AG04450 (cell line): ENCODE measurements around the gene CUL1. TPM values are rescaled to one million over a fixed set of nuclear protein-coding genes. Genes with fewer than 3 reads are reported as not detected.

Experiments
- CTCF ChIA-PET: fragments of 300-600, 350-600 bp; formaldehyde crosslinking; extraction: SDS; loops from one replicate; lab custom pipeline; 2022; ENCODE audit warnings: antibody characterized with exemption, inconsistent platforms; lab: Charles Lee
- POLR2A ChIA-PET: fragments of 350-600 bp; formaldehyde crosslinking; extraction: SDS; loops from one replicate; lab custom pipeline; 2021; ENCODE audit warnings: antibody characterized with exemption, inconsistent platforms; lab: Yijun Ruan, JAX
- DNase-seq: peaks from one replicate; pipeline ENCODE4 v3.0.0-alpha.2; 2011; ENCODE audit warnings: low read depth, low spot score
- H3K27ac ChIP-seq: one replicate; pipeline ENCODE4 v1.5.1; 2012; ENCODE audit warnings: low read depth, low read length, control low read depth
- H3K27me3 ChIP-seq: one replicate; pipeline ENCODE4 v1.6.0; 2012; ENCODE audit warnings: low read length; ENCODE audit not compliant: control insufficient read depth, insufficient read depth
- H3K4me3 ChIP-seq: 2 replicates; pipeline ENCODE4 v1.5.1; 2011; ENCODE audit warnings: mild to moderate bottlenecking, low read depth, low read length, control low read depth
- H3K9me3 ChIP-seq: 2 replicates; pipeline ENCODE4 v1.5.1; 2012; ENCODE audit warnings: low read length; ENCODE audit not compliant: control insufficient read depth, insufficient read depth
- polyA plus RNA-seq: library from polyadenylated mRNA; depleted of rRNA; stranded (reverse); fragments of >200 nt; gene quantifications from 2 replicates; pipeline ENCODE4 v1.2.3, GENCODE V29; 2011
- TF ChIP-seq, protein P1 (sequence below): IDR thresholded peaks from 2 replicates; pipeline ENCODE4 v1.5.1; 2011; ENCODE audit warnings: low read depth, low read length, control low read depth, inconsistent platforms

CUL1 gene
- polyA plus RNA-seq, 1 experiment, result 56.8 TPM

DNA sequence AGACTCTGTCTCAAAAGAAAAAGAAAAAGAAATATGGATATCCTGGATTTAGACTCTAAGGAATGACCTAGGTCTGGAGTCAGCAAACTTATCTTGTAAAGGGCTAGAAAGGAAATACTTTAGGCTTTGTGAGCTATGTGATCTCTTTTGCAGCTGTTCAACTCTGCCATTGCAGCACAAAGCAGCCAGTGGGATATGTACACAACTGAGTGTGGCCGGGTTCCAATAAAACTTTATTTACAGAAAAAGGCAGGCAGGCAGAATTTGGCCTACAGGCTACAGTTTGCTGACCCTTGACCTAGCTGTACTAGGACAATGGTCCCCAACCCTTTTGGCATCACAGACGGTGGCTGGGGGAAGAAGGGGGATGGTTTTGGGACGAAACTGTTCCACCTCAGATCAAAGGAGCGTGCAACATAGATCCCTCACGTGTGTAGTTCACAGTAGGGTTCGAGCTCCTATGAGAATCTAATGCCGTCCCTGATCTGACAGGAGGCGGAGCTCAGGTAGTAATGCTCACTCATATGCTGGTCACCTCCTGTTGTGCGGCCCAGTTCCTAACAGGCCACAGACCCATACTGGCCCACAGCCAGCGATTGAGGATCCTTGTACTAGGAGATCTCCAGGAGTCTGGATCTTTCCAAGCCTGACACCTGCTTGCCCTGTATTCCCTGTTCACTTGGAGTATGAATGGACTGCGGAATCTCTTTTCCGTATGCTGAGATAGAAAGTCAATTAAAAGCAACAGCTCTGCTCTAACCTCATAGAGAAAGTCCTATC is 63.0 kb downstream of the CUL1 start:
- H3K4me3 ChIP-seq, result no peak overlapping the region

DNA sequence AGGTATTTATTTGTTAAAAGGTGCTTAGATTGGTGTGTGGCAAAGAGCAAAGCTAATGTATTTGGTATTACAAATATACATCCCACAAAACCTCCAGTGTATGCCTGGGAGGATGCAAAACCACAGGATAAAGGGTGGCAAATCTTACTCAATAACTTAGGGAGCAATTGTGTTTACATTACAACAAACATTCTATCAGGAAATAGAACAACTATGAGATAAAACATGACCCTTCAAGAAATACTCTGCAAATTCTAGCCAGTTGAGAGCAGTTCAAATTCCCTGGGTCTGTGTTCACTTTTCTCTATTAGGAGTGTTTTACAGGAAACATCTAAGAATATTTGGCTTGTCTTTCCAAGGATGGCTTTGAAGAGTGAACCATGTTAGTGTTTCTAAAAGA is 64.9 kb downstream of the CUL1 start:
- no peaks in the 10 kb centered on the region for H3K9me3 ChIP-seq
- H3K27ac ChIP-seq, result no peak overlapping the region
- DNase-seq, result peak; percentile 15
- CTCF ChIA-PET, result interaction anchor here (0.9 to 2.8 kb wide), 2 partner anchors 16 to 199 kb away, joined by 4 to 9 read pairs; no protein-coding TSS in a partner anchor
- POLR2A ChIA-PET, result interaction anchor here (0.6 kb wide), 1 partner anchor 136 kb away, joined by 5 read pairs; no protein-coding TSS in a partner anchor
- TF ChIP-seq, protein P1, sequence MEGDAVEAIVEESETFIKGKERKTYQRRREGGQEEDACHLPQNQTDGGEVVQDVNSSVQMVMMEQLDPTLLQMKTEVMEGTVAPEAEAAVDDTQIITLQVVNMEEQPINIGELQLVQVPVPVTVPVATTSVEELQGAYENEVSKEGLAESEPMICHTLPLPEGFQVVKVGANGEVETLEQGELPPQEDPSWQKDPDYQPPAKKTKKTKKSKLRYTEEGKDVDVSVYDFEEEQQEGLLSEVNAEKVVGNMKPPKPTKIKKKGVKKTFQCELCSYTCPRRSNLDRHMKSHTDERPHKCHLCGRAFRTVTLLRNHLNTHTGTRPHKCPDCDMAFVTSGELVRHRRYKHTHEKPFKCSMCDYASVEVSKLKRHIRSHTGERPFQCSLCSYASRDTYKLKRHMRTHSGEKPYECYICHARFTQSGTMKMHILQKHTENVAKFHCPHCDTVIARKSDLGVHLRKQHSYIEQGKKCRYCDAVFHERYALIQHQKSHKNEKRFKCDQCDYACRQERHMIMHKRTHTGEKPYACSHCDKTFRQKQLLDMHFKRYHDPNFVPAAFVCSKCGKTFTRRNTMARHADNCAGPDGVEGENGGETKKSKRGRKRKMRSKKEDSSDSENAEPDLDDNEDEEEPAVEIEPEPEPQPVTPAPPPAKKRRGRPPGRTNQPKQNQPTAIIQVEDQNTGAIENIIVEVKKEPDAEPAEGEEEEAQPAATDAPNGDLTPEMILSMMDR, result no peak
- H3K4me3 ChIP-seq, result no peak overlapping the region
- H3K27me3 ChIP-seq, result no peaks in the 10 kb centered on the region

More for the DNA sequence above, 63.0 kb downstream of the CUL1 start:
- H3K27me3 ChIP-seq, result no peaks in the 10 kb centered on the region
- no peak overlapping the region for H3K27ac ChIP-seq
- no peak for DNase-seq
- H3K9me3 ChIP-seq, result no peaks in the 10 kb centered on the region
- ChIA-PET CTCF (interaction anchor here (1.4 kb wide), 1 partner anchor 201 kb away, joined by 3 read pairs; no protein-coding TSS in a partner anchor), POLR2A (no interaction called here)
- TF ChIP-seq, protein P1, result no peak

DNA sequence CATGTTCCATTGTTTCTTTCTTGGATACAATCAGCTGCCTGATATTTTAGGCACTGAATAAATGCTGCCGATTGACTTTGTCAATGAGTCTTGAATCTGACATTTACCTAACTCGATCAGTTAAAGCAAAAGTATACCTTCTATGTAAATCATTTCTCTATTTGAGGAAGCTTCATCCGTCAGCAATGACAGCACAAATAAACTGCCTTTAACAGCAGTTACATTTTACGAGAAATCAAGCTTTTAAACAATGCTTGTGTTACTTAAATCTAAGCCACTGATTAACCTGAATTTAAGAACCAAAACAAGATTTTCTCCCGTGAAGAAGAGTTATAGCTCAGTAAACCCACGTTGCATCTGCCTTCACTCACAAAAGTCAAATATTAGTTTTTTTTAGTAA is 71.3 kb downstream of the CUL1 start:
- Histone ChIP-seq H3K27me3 (no peaks in the 10 kb centered on the region), H3K27ac (no peak overlapping the region), H3K9me3 (no peaks in the 10 kb centered on the region), H3K4me3 (no peak overlapping the region)
- ChIA-PET POLR2A (no interaction called here), CTCF (no interaction called here)
- TF ChIP-seq, protein P1, result no peak
- no peak for DNase-seq

DNA sequence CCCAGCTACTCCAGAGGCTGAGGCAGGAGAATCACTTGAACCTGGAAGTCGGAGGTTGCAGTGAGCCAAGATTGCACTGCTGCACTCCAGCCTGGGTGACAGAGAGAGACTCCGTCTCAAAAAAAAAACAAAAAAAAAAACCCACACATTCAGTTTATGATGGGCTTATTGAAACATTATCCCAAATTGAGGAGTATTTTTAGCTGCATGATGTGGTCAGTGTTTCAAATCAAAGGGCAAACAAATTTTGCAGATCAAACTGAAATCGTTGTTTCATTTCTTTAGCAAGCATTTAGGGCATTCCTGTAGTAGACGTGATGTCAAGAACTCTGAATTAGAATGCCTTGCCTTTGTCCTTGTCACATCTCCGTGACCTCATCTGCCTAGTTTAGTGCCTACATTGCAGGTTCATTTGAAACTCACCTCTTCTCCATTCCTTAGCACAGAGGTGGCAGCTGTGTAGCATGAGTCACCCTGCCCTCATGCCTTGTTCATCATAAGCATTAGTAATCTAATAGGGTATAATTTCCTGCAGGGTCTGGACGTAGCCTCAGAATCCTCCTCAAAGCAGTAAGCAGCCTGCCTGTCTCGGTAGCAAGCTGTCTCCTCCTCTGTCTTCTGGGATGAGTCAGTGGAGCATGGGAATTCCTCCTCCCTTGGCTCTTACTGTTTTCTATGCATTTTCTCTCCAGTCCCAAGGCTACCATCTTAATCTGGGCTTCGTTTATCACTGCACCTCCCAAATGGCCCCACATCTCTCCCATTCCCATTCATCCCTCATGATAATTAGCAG is 73.8 kb downstream of the CUL1 start:
- TF ChIP-seq, protein P1, result no peak
- peak; percentile 84 for DNase-seq
- CTCF ChIA-PET, result interaction anchor here (0.6 to 3.2 kb wide), 4 partner anchors 37 to 294 kb away, joined by 3 to 21 read pairs (median 5); no protein-coding TSS in a partner anchor
- Histone ChIP-seq H3K27me3 (no peaks in the 10 kb centered on the region), H3K27ac (peak overlapping the region; percentile 79), H3K9me3 (no peaks in the 10 kb centered on the region), H3K4me3 (peak overlapping the region; percentile 25)
- POLR2A ChIA-PET, result interaction anchor here (0.7 kb wide), 1 partner anchor 73 kb away, joined by 3 read pairs; the partner anchor contains the start of gene CUL1
